Right cardiac atrium (tissue), 5 donors: Measurements from ENCODE around the gene TCTN1. TPM values are rescaled to one million over a fixed set of nuclear protein-coding genes. Genes with fewer than 3 reads are reported as not detected.

Experiments used
- ATAC-seq, 2 donors: fragments of 200-7000 bp; cut with Tn5 transposase; one replicate each; pipeline versions ENCODE4 v1.8.0 to v1.9.1; 2020; ENCODE audit warnings: moderate library complexity in 2 of 2, mild to moderate bottlenecking in 1 of 2
- DNase-seq, 3 donors: peaks; one replicate each; pipeline ENCODE4 v3.0.0-alpha.2; 2020
- H3K27ac ChIP-seq: one replicate; pipeline ENCODE4 v1.5.1; 2013; ENCODE audit warnings: mild to moderate bottlenecking, low read length, control low read depth, moderate library complexity
- H3K27me3 ChIP-seq: one replicate; pipeline ENCODE4 v1.6.1; 2013; ENCODE audit not compliant: control insufficient read depth, insufficient read depth
- H3K4me1 ChIP-seq: one replicate; pipeline ENCODE4 v1.6.1; 2013; ENCODE audit warnings: low read length; ENCODE audit not compliant: control insufficient read depth, insufficient read depth
- H3K4me3 ChIP-seq: one replicate; pipeline ENCODE4 v1.5.1; 2013; ENCODE audit warnings: low read length, control low read depth
- H3K9me3 ChIP-seq: one replicate; pipeline ENCODE4 v1.6.1; 2013; ENCODE audit warnings: low read length; ENCODE audit not compliant: control insufficient read depth
- WGBS: extraction: QIAGEN DNeasy Blood & Tissue Kit; methylation state at CpG from one replicate; pipeline ENCODE4 v1.1.7; 2013; 5-methylcytosine and 5-hydroxymethylcytosine counted together
- intact Hi-C, 4 donors: fragments of 100-400 bp; cut with DNase I; formaldehyde crosslinking; loops; one replicate each; pipeline versions ENCODE4 v1.11.0 to v1.14.0; 2022 to 2023
- polyA plus RNA-seq: library from polyadenylated mRNA; stranded (reverse); fragments of 200-250 nt; gene quantifications from one replicate; pipeline ENCODE4 v1.2.3, GENCODE V29; 2013
- total RNA-seq, 4 donors: library from RNA; stranded (reverse); fragmentation: NEBNext Ultra II Directional; extraction: Animal tissue kit (Norgen Biotek cat#: 25700); gene quantifications; one replicate each; pipeline ENCODE4 v1.2.1, GENCODE V29; 2021
- donor health status: healthy with polysubstance abuse.
- donor health status: DM: no; HTN: yes; CAD: no.
- donor health status: DM: no; HTN: no; CAD: no.
- donor health status: DM: no; HTN: yes; CAD: no; lungs with severe emphysema.
- donor health status: DM: yes; HTN: yes; CAD: no.

The TCTN1 gene
- total and polyA plus RNA-seq, 5 donors, result 33.7 to 47.0 (median 39.6) TPM

DNA sequence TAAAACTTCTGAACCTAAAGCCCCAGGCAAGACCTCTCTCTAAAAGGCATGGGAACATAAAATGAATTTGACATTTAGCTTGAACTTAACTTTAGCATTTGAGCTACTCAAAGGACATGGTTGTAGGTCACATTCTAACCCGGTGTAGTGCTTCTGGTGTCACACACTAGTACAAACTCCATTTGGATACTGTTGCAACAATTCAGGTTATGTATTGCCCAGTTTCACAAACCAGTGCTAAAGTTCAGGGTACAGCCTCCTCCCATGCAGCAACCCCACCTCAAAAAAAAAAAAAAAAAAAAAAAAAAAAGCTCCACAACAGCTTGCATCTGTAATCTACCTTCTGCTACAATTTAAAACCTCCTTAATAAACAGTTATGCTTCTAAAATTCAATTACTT lies 38.6 kb upstream of the TCTN1 start:
- 30% methylated on average over 1 of the region's 1 CpG for WGBS
- Histone ChIP-seq H3K27ac (no peak overlapping the region), H3K27me3 (no peaks in the 10 kb centered on the region), H3K4me3 (no peak overlapping the region), H3K9me3 (no peaks in the 10 kb centered on the region), H3K4me1 (peaks cover 8% of the 10 kb centered on the region)
- DNase-seq, result no peak
- peak; percentile 69 to 80 for ATAC-seq
- intact Hi-C loops, result no loop called here

DNA sequence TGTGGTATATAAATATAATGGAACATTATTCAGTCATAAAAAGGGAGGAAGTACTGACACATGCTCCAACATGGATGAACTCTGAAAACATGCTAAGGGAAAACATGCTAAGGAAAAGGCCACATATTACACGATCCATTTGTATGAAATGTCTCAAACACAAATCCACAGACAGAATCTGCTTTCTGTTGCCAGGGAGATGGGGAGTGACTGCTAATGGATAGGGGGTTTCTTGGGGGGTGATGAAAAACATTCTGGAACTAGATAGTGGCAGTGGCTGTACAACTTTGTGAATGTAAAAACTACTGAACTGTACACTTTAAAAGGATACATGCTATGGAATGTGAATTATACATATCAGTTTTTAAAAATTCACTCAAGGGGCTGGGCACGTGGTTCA lies 37.4 kb upstream of the TCTN1 start:
- Histone ChIP-seq H3K4me1 (peaks cover 11% of the 10 kb centered on the region), H3K9me3 (no peaks in the 10 kb centered on the region), H3K27ac (no peak overlapping the region), H3K4me3 (no peak overlapping the region), H3K27me3 (no peaks in the 10 kb centered on the region)
- intact Hi-C loops, result no loop called here
- DNase-seq (no peak), ATAC-seq (no peak)
- WGBS, result 97% methylated on average over 2 of the region's 2 CpGs

DNA sequence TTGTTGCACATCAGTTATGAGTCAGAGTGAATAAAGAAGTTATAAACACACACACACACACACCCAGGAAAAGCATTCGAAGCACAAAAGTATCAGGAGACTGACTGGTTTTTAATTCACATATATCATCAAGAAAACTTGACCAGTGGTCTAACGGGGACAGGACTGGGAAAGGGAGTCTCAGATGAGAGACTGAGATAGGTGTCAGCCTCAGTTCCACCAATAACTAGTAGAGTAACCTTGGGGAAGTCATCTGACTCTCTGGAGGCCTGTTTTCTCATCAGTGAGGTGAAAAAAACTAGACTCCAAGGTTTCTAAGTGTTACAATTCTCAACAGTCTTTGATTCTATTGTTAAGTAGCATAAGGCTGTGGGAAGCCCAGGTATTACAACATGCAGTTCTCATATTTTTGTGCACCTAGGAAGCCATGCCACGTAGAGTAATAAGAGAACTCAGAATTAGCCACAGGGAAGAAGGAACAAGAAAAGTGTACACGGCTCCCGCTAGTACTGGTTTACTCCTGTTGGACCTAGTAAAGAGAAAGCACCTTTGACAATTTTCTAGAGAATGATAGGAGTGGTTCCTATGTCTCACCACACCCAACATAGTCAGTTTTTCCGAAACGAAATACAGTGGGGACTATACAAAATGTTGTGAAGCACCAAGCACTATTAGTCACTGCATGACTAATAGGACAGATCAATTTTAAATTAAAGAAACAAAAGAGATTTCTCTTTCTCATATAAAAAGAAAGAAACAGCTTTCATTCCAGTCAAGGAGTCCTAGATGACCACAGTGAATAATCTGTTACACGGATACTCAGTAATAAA lies 35.9 kb upstream of the TCTN1 start:
- intact Hi-C loops, result no loop called here
- Histone ChIP-seq H3K27ac (peak overlapping the region; percentile 76), H3K27me3 (no peaks in the 10 kb centered on the region), H3K4me3 (no peak overlapping the region), H3K4me1 (peaks cover 11% of the 10 kb centered on the region), H3K9me3 (no peaks in the 10 kb centered on the region)
- ATAC-seq, result peak in 1 of 2 donors; percentile 17
- WGBS, result 60% methylated on average over 8 of the region's 8 CpGs
- DNase-seq, result no peak

DNA sequence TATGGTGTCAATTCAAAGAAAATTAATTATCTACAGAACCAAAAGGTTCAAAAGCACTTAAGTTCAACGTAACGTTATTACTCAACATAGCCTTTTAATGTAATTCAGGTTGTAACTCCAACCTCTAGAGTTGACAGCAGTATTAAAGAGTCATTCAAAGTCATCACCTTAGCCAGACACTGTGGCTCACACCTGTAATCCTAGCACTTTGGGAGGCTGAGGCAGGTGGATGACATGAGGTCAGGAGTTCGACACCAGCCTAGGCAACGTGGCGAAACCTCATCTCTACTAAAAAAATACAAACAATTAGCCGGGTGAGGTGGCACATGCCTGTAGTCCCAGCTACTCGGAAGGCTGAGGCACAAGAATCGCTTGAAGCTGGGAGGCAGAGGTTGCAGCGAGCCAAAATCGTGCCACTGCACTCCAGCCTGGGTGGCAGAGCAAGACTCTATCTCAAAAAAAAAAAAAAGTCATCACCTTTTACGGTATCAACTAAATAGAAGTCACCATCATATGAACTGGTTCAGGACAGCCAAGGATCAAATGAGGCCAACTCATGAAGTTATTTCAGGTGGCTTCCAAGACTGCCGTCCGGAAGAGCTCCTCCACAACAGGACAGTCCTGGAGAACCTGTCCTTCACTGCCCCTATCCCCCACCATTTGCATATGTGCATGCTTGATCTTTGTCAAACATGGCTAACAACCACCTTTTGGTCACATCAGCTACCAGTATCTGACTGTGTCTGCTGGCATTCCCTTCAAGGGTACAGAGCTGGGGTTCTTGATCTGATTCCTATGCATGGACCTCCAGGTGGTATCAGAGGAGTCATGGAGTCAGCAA lies 35.0 kb upstream of the TCTN1 start:
- H3K27me3 ChIP-seq, result no peaks in the 10 kb centered on the region
- H3K4me1 ChIP-seq, result peaks cover 13% of the 10 kb centered on the region
- peak overlapping the region; percentile 84 for H3K27ac ChIP-seq
- no peak for ATAC-seq
- no peak for DNase-seq
- 82% methylated on average over 13 of the region's 13 CpGs for WGBS
- intact Hi-C loops, result no loop called here
- H3K4me3 ChIP-seq, result peak overlapping the region; percentile 16
- no peaks in the 10 kb centered on the region for H3K9me3 ChIP-seq

DNA sequence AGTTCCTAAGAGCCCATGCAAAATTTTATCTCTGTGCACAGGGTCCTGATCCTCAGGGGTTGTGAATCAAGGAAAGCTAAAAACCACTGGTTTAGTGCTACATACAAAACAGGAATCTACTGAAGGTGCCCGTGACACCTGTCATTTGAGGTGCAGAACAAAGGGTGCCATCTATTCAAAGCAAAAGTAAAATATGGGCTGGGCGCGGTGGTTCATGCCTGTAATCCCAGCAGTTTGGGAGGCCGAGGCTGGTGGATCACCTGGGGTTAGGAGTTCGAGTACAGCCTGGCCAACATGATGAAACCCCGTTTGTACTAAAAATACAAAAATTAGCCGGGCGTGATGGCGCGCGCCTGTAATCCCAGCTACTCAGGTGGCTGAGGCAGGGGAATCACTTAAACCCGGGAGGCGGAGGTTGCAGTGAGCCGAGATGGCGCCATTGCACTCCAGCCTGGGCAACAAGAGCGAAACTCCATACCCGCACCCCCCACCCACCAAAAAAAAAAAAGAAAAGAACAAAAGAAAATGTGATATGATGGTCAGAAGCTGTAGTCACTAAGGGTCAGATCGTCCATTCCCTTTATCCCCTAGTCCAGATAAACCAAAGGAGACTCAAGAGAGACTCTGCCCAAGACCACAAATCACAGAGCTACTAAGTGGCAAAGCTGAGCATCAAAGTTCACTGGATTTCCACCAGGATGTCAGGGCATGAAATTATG lies 34.2 kb upstream of the TCTN1 start:
- Histone ChIP-seq H3K27ac (peak overlapping the region; percentile 84), H3K4me3 (peak overlapping the region; percentile 16), H3K27me3 (no peaks in the 10 kb centered on the region), H3K9me3 (no peaks in the 10 kb centered on the region), H3K4me1 (peaks cover 13% of the 10 kb centered on the region)
- intact Hi-C loops, result loop anchor here in 1 of 4 donors (5.0 kb wide), 1 partner anchor 32 kb away; no protein-coding TSS in a partner anchor
- no peak for DNase-seq
- ATAC-seq, result no peak
- 96% methylated on average over 18 of the region's 18 CpGs for WGBS

DNA sequence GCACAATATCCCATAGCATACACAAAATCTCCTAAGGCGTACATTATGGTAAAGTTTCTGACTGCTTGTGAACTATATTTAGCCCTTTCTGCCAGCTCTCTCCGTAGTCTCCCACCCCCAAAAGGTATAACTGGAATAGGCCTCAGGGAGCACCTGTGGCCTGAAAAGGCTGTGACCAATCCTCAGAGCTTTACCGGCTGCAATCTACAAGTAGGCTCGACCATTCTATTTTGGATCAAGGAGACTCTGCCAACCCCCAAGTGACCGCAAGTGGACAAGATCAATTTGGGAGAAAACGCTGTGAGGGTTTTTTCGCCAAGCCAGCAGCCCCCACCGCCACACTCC lies 32.0 kb upstream of the TCTN1 start:
- Histone ChIP-seq H3K4me3 (peak overlapping the region; percentile 95), H3K27ac (peak overlapping the region; percentile 82), H3K9me3 (no peaks in the 10 kb centered on the region), H3K27me3 (no peaks in the 10 kb centered on the region), H3K4me1 (peaks cover 13% of the 10 kb centered on the region)
- DNase-seq (no peak), ATAC-seq (peak; percentile 9 to 15)
- intact Hi-C loops, result loop anchor here in 1 of 4 donors (5.0 kb wide), 1 partner anchor 35 kb away; no protein-coding TSS in a partner anchor
- 6% methylated on average over 8 of the region's 8 CpGs for WGBS

DNA sequence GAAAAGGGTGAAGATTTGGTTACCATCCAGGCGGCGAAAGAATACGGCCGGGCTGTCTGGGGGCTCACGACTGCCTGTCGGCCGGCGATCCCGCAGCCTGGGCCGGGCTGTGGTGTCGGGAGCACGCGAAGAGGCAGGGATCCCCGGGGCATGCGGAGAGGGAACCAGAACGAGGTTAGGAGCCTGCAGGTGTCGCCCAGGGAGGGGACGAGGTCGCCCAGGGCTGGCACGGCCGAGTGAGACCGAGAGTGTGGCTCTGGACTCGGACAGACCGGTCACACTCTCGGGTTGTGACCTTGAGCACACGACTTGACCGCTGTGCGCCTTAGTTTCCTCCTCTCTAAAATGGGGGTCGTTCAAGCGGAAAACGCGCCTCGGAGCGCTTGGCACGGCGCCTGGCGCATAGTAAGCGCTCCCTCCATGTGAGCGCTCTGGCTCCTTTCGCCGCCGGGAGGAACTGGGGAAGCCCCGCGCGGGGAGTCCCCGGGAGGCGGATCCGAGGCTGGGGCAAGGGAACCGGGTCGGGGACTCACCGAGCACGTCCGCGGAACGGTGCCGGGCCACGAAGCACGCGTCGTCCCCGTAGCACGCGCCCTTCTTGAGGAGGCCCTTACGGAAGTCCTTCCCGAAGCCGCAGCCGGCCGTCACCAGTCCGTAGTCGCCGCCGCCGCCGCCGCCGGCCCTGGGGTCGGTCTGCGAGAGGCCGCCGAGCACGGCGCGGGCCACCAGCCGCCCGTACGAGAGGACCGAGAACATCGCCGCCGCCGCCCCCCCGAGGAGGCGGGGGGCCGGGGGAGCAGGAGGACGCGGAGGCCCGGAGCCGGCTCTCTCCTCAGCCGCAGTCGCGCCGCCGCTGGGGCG lies 31.4 kb upstream of the TCTN1 start:
- intact Hi-C loops, result loop anchor here in 1 of 4 donors (5.0 kb wide), 1 partner anchor 35 kb away; no protein-coding TSS in a partner anchor
- peak; percentile 43 to 50 for ATAC-seq
- no peaks in the 10 kb centered on the region for H3K27me3 ChIP-seq
- H3K4me3 ChIP-seq, result peak overlapping the region; percentile 95
- DNase-seq, result peak; percentile 68 to 87 (median 87)
- under 1% methylated on average over 104 of the region's 104 CpGs for WGBS
- H3K4me1 ChIP-seq, result peaks cover 13% of the 10 kb centered on the region
- H3K9me3 ChIP-seq, result no peaks in the 10 kb centered on the region
- peak overlapping the region; percentile 82 for H3K27ac ChIP-seq

DNA sequence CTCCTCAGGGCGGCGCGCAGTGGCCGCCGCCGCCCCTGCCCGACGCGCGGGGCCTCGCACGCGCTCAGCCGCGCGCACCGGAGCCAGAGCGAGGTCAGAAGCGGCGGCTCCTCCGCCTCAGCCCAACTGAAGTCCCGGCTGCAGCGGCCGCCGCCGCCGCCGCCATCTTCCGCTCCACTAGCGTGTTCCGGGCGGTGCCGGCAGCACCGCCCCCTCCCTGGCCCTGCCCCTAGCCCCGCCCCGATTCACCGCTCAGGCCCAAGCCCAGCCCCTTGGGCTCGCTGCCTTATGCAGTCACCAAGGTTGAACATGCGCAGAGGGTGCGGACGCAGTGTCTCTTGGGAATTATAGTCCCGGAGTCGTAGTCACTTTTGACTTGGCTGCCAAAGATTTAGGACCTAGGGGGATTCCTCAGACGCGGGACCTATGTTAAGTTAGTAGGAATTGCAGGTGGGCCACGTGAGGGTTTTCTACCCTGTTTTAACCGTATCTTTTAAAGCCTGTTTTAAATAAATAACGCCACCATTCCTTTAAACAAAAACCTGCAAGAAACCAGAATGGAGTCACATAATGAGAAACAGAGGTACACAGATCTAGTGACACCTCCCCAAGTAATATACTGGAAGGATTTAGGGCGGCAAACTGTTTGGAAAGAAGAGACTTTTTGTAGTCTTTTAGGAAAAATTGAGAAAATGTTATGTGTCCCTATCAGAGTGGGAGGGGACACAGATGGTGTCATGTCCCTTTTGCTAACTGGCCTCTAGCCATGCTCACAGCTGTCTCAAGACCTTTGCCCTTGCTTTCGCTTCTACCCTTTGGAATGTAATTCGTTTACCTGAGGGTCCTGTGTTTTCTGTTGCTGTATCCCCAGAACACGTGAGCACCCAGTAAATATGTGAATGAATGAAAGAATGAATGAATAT lies 30.5 kb upstream of the TCTN1 start, which contains the start of gene PPTC7:
PPTC7 (minus strand) TSS at position 182 of the 923 bp plus-strand sequence. CDS start 287 bp downstream, outside the sequence.
- 2% methylated on average over 52 of the region's 52 CpGs for WGBS
- DNase-seq, result peak; percentile 97 to 99 (median 99)
- Histone ChIP-seq H3K27me3 (no peaks in the 10 kb centered on the region), H3K9me3 (no peaks in the 10 kb centered on the region), H3K27ac (peak within 1 kb of the TSS; percentile 83), H3K4me3 (peak within 1 kb of the TSS; percentile 95), H3K4me1 (peaks cover 13% of the 10 kb centered on the region)
- intact Hi-C loops, result loop anchor here in 1 of 4 donors (5.0 kb wide), 1 partner anchor 36 kb away; no protein-coding TSS in a partner anchor
- ATAC-seq, result peak; percentile 98

DNA sequence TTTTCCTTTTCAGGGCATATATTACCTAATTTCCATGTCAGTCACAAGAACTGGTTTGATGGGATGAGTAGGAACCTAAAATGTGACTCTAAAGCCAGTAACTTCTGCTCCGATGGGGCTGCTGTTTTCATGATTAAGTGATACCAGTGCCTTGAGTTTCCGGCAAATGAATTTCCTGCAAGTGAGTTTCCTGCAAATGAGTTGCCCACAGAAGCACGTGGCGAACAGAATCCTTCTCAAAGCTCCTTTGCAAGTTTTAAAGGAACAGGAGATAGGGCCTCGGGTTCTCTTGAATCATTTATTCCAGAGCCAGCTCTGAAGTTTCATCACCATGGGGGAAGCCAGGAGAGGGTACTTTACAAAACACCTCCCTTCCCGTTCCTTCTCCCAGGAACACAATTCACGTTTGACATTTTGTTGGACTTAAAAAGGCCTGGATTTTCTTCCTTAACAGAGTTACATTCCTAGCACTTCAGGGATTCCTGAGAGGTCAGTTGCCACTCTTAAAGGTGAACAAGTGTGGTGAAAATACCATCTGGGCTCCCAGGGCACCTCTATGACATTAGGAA lies 28.6 kb upstream of the TCTN1 start:
- 25% methylated on average over 7 of the region's 7 CpGs for WGBS
- Histone ChIP-seq H3K4me3 (no peak overlapping the region), H3K4me1 (peaks cover 5% of the 10 kb centered on the region), H3K27me3 (no peaks in the 10 kb centered on the region), H3K9me3 (no peaks in the 10 kb centered on the region), H3K27ac (peak overlapping the region; percentile 70)
- intact Hi-C loops, result no loop called here
- DNase-seq (no peak), ATAC-seq (no peak)
